ENCODE data around the gene SMARCE1.
"Not testable (repeated sequence)": the region's sequence is repeated elsewhere in the genome, so short reads cannot be mapped to it uniquely, and the experiment has no call there.

DNA sequence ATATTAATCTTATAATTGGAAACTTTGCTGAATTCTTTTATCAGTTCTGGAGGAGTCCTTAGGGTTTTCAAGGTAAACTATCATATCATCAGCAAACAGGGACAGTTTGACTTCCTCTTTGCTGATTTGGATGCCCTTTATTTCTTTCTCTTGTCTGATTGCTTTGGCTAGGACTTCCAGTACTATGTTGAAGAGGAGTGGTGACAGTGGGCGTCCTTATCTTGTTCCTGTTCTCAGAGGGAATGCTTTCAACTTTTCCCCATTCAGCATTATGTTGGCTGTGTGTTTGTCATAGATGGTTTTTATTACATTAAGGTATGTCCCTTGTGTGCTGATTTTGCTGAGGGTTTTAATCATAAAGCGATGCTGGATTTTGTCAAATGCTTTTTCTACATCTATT lies 62.7 kb downstream of the SMARCE1 start:
- TF ChIP-seq, protein P1, sequence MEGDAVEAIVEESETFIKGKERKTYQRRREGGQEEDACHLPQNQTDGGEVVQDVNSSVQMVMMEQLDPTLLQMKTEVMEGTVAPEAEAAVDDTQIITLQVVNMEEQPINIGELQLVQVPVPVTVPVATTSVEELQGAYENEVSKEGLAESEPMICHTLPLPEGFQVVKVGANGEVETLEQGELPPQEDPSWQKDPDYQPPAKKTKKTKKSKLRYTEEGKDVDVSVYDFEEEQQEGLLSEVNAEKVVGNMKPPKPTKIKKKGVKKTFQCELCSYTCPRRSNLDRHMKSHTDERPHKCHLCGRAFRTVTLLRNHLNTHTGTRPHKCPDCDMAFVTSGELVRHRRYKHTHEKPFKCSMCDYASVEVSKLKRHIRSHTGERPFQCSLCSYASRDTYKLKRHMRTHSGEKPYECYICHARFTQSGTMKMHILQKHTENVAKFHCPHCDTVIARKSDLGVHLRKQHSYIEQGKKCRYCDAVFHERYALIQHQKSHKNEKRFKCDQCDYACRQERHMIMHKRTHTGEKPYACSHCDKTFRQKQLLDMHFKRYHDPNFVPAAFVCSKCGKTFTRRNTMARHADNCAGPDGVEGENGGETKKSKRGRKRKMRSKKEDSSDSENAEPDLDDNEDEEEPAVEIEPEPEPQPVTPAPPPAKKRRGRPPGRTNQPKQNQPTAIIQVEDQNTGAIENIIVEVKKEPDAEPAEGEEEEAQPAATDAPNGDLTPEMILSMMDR (IDR thresholded peaks at IDR 0.05; ENCODE audit: low read depth, low read length, poor library complexity, severe bottlenecking): not testable (repeated sequence)
- TF ChIP-seq EZH2phosphoT487 (IDR thresholded peaks at IDR 0.05; ENCODE audit: borderline replicate concordance, low read length): not testable (repeated sequence)

Data from DOHH2 (cell line).